Sigmoid colon (tissue), 7 donors: ENCODE measurements around the gene TPPP2. TPM values are rescaled to one million over a fixed set of nuclear protein-coding genes. Genes with fewer than 3 reads are reported as not detected.

ENCODE experiments used
- DNase-seq: peaks from one replicate; pipeline ENCODE4 v3.0.0-alpha.2; 2019
- H3K27ac ChIP-seq, 4 donors: fragments of 200-600 bp; sonication (generic); one replicate each; pipeline ENCODE4 v1.5.1; 2016 to 2019; ENCODE audit warnings: mild to moderate bottlenecking in 1 of 4
- H3K27me3 ChIP-seq, 3 donors: fragments of 200-600 bp; sonication (generic); one replicate each; pipeline ENCODE4 v1.5.1; 2019; ENCODE audit warnings: mild to moderate bottlenecking in 1 of 3
- H3K36me3 ChIP-seq, 4 donors: fragments of 200-600 bp; sonication (generic); one replicate each; pipeline ENCODE4 v1.5.1; 2016 to 2019
- H3K4me1 ChIP-seq, 4 donors: fragments of 200-600 bp; sonication (generic); one replicate each; pipeline ENCODE4 v1.5.1; 2017 to 2019
- H3K4me3 ChIP-seq, 4 donors: fragments of 200-600 bp; sonication (generic); one replicate each; pipeline ENCODE4 v1.5.1; 2017 to 2019; ENCODE audit warnings: mild to moderate bottlenecking in 2 of 4, moderate library complexity in 1 of 4
- H3K9me3 ChIP-seq, 4 donors: fragments of 200-600 bp in 3 of 4; sonication (generic) in 3 of 4; one replicate each; pipeline versions ENCODE4 v1.5.1 to v1.6.1; 2013 to 2019
- EP300 ChIP-seq, 4 donors: sonication (generic); formaldehyde crosslinking; IDR thresholded peaks; one replicate each; pipeline ENCODE4 v1.6.1; 2017; ENCODE audit warnings: antibody characterized with exemption in 4 of 4
- POLR2A ChIP-seq, 2 donors: fragments of 450-650 bp; IDR thresholded peaks; one replicate each; pipeline ENCODE4 v1.6.1; 2016; ENCODE audit warnings: antibody characterized with exemption in 2 of 2, mild to moderate bottlenecking in 2 of 2, moderate library complexity in 2 of 2
- POLR2AphosphoS5 ChIP-seq, 4 donors: sonication (generic); formaldehyde crosslinking; IDR thresholded peaks; one replicate each; pipeline ENCODE4 v1.6.1; 2017; ENCODE audit warnings: antibody characterized with exemption in 4 of 4
- WGBS, 2 donors: extraction: QIAGEN DNeasy Blood & Tissue Kit; methylation state at CpG; one replicate each; pipeline ENCODE4 v1.1.7; 2013; 5-methylcytosine and 5-hydroxymethylcytosine counted together
- intact Hi-C: fragments of 100-400 bp; cut with DNase I; formaldehyde crosslinking; loops from one replicate; pipeline ENCODE4 v1.15.1; 2023
- polyA plus RNA-seq, 3 donors: library from polyadenylated mRNA; stranded (reverse); fragments of 200-250 nt; gene quantifications; one replicate each; pipeline ENCODE4 v1.2.3, GENCODE V29; 2013
- total RNA-seq, 4 donors: library from RNA; depleted of rRNA; stranded (reverse); fragments of >200 nt; gene quantifications; one replicate each; pipeline ENCODE4 v1.1.0, GENCODE V29; 2016
- TF ChIP-seq, protein P1 (sequence below), 4 experiments: fragments of 450-650 bp in 3 of 4; fragments of 200-600 bp in 1 of 4; IDR thresholded peaks; one replicate each; pipeline ENCODE4 v1.5.1; 2016 to 2019; ENCODE audit warnings: antibody characterized with exemption in 4 of 4, mild to moderate bottlenecking in 3 of 4, moderate library complexity in 2 of 4
- donor health status: healthy with polysubstance abuse.
- donor health status: Bipolar disorder and iron deficiency.
- donor health status: healthy.

The TPPP2 gene
- total and polyA plus RNA-seq, 7 donors = 0.36 TPM; not detected in 6

DNA sequence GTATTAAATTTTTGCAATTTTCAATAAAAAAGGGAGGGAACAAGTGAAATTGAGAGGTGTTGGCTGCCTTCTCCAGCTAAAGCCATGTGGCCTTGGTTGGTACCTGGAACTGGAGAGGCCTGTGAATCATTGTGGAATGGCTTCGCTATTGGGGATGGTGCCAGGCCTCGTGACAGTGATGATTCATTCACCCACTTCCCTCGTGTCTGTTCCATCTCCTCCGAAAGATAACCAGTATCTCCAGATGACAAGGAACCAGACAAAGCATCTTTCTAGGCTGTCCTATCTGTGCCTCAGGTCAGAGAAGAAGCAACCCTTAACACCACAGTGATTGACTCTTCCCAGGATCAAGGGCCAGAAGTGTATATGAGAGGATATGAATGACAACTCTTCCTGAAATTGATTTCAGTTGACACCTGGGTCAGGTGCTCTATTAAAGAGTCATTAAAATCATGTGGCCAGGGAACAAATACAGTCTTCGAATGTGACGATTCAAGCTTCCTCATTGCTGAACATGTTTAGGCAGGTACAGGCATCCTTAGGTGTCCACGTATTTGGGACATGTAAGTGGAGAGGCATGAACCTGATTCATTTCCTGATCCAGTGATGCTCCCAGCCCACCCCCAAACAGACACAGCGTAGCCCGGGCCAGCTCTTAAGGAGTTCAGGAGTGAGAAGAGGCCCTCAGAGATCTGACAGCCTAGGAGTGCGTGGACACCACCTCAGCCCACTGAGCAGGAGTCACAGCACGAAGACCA is 11.8 kb downstream of the TPPP2 start, which contains the start of gene RNASE7:
TSS of gene RNASE7 (plus strand) at position 687 of the 758 bp plus-strand sequence. CDS start 631 bp downstream, outside the sequence.
- TF ChIP-seq, protein P1, sequence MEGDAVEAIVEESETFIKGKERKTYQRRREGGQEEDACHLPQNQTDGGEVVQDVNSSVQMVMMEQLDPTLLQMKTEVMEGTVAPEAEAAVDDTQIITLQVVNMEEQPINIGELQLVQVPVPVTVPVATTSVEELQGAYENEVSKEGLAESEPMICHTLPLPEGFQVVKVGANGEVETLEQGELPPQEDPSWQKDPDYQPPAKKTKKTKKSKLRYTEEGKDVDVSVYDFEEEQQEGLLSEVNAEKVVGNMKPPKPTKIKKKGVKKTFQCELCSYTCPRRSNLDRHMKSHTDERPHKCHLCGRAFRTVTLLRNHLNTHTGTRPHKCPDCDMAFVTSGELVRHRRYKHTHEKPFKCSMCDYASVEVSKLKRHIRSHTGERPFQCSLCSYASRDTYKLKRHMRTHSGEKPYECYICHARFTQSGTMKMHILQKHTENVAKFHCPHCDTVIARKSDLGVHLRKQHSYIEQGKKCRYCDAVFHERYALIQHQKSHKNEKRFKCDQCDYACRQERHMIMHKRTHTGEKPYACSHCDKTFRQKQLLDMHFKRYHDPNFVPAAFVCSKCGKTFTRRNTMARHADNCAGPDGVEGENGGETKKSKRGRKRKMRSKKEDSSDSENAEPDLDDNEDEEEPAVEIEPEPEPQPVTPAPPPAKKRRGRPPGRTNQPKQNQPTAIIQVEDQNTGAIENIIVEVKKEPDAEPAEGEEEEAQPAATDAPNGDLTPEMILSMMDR (IDR thresholded peaks at IDR 0.05) = no peak
- TF ChIP-seq POLR2A (IDR thresholded peaks at IDR 0.05) (no peak), POLR2AphosphoS5 (IDR thresholded peaks at IDR 0.05) (no peak), EP300 (IDR thresholded peaks at IDR 0.05) (no peak)
- Histone ChIP-seq H3K27ac (no peak within 1 kb of the TSS), H3K4me1 (peaks cover 0 to 38% (median 26%) of the 10 kb centered on the region in 4 donors), H3K36me3 (no peaks in the 10 kb centered on the region), H3K27me3 (no peaks in the 10 kb centered on the region), H3K9me3 (no peaks in the 10 kb centered on the region), H3K4me3 (no peak within 1 kb of the TSS)
- DNase-seq = no peak
- WGBS, 2 donors = 67 to 79% methylated on average over 11 of the region's 11 CpGs
- intact Hi-C loops = loop anchor here (2.0 to 5.0 kb wide), 2 partner anchors 70 to 185 kb away; no protein-coding TSS in a partner anchor

DNA sequence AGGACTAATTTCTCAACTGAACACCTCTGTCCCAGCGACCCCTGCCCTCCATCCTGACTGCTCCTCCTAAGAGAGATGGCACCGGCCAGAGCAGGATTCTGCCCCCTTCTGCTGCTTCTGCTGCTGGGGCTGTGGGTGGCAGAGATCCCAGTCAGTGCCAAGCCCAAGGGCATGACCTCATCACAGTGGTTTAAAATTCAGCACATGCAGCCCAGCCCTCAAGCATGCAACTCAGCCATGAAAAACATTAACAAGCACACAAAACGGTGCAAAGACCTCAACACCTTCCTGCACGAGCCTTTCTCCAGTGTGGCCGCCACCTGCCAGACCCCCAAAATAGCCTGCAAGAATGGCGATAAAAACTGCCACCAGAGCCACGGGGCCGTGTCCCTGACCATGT is 12.9 kb downstream of the TPPP2 start:
- intact Hi-C loops = loop anchor here (5.0 kb wide), 1 partner anchor 71 kb away; no protein-coding TSS in a partner anchor
- 57 to 58% methylated on average over 8 of the region's 8 CpGs for WGBS, 2 donors
- TF ChIP-seq POLR2AphosphoS5 (IDR thresholded peaks at IDR 0.05) (no peak), POLR2A (IDR thresholded peaks at IDR 0.05) (no peak), EP300 (IDR thresholded peaks at IDR 0.05) (no peak)
- TF ChIP-seq, protein P1 (IDR thresholded peaks at IDR 0.05) = no peak
- Histone ChIP-seq H3K9me3 (no peaks in the 10 kb centered on the region), H3K4me1 (peaks cover 0 to 37% (median 26%) of the 10 kb centered on the region in 4 donors), H3K27ac (no peak overlapping the region), H3K4me3 (no peak overlapping the region), H3K36me3 (no peaks in the 10 kb centered on the region), H3K27me3 (no peaks in the 10 kb centered on the region)
- DNase-seq = no peak

DNA sequence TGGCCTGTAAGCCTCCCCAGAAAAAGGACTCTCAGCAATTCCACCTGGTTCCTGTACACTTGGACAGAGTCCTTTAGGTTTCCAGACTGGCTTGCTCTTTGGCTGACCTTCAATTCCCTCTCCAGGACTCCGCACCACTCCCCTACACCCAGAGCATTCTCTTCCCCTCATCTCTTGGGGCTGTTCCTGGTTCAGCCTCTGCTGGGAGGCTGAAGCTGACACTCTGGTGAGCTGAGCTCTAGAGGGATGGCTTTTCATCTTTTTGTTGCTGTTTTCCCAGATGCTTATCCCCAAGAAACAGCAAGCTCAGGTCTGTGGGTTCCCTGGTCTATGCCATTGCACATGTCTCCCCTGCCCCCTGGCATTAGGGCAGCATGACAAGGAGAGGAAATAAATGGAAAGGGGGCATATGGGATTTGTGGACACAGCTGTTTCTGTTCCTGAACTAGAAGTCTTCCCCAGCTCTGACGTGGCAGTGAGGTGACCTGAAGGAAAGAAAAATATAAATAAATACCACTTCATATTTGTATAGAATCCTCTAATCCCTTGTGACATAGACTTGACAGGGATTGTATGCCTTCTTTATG is 13.5 kb downstream of the TPPP2 start:
- WGBS, 2 donors = 38 to 56% methylated on average over 2 of the region's 2 CpGs
- no peaks in the 10 kb centered on the region for H3K36me3 ChIP-seq
- no peaks in the 10 kb centered on the region for H3K9me3 ChIP-seq
- DNase-seq = no peak
- TF ChIP-seq EP300 (IDR thresholded peaks at IDR 0.05) (no peak), POLR2A (IDR thresholded peaks at IDR 0.05) (no peak), POLR2AphosphoS5 (IDR thresholded peaks at IDR 0.05) (no peak)
- TF ChIP-seq, protein P1 (IDR thresholded peaks at IDR 0.05) = no peak
- no peak overlapping the region for H3K27ac ChIP-seq
- intact Hi-C loops = loop anchor here (5.0 kb wide), 1 partner anchor 71 kb away; no protein-coding TSS in a partner anchor
- H3K27me3 ChIP-seq = no peaks in the 10 kb centered on the region
- no peak overlapping the region for H3K4me3 ChIP-seq
- H3K4me1 ChIP-seq = peaks cover 0 to 31% (median 21%) of the 10 kb centered on the region in 4 donors

DNA sequence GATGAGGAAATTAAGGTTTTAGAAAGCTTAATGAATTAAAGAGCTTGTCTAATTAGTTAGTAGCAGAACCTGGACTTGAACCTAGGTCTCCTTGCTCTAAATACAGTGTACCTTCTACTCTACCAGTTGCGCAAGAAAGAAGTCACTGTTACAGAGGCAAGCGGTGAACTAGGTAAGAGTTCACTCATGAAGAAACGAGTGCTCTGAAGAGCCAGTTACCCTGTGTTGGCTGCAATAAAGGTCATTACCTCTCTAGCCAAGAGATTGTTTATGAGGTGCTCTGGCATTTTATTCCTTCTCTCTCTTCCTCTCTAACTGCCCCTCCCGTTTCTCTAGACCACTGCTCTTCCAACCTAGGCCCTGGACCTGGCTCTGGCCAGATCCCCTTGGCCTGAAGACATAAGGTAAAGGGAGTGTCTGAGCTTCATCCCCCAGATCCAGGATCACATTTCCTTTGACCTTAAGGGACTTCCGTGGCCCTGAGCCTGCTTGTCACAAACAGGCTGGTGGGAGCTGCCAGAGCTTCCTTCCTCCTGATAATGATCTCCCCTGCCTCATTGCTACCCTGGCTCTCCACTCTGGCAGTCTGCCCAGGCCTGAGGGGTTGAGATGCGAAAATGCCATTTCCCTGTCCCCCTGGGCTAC is 14.1 kb downstream of the TPPP2 start:
- Histone ChIP-seq H3K27ac (no peak overlapping the region), H3K36me3 (no peaks in the 10 kb centered on the region), H3K27me3 (no peaks in the 10 kb centered on the region), H3K4me3 (no peak overlapping the region), H3K4me1 (peaks cover 0 to 25% (median 16%) of the 10 kb centered on the region in 4 donors), H3K9me3 (no peaks in the 10 kb centered on the region)
- 23 to 37% methylated on average over 6 of the region's 6 CpGs for WGBS, 2 donors
- DNase-seq = no peak
- intact Hi-C loops = loop anchor here (5.0 kb wide), 1 partner anchor 72 kb away; no protein-coding TSS in a partner anchor
- TF ChIP-seq EP300 (IDR thresholded peaks at IDR 0.05) = no peak

DNA sequence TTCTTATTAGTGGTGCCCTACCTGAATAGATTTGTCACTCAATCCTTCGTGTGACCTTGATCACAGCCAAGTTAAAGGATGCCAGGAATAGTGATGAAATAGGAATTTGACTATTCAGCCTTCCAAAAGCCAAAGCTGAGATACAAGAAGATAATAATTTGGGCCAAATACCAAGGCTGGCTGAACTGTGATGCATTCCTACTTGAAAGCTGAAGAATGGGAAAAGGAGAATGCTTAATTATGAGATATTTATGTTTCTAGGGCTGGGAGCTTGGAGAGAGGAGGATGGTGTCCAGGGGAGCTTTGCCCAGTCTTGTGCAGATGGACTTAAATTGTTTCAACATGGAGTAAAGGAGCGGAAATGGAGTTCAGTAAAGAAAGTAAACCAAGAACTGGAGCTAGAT is 17.4 kb downstream of the TPPP2 start:
- Histone ChIP-seq H3K27me3 (no peaks in the 10 kb centered on the region), H3K9me3 (no peaks in the 10 kb centered on the region), H3K4me3 (no peak overlapping the region), H3K27ac (no peak overlapping the region), H3K4me1 (peaks cover 0 to 14% (median 6%) of the 10 kb centered on the region in 4 donors), H3K36me3 (no peaks in the 10 kb centered on the region)
- TF ChIP-seq POLR2AphosphoS5 (IDR thresholded peaks at IDR 0.05) (no peak), EP300 (IDR thresholded peaks at IDR 0.05) (no peak), POLR2A (IDR thresholded peaks at IDR 0.05) (no peak)
- TF ChIP-seq, protein P1 (IDR thresholded peaks at IDR 0.05) = no peak
- 56 to 92% methylated on average over 2 of the region's 2 CpGs for WGBS, 2 donors
- intact Hi-C loops = no loop called here
- DNase-seq = no peak
